Stimulated activated CD4-positive, alpha-beta T cell treated with anti-CD3 and anti-CD28 coated beads, TNF-alpha, amount 100 ng/mL, for 24 hours (primary cell): ENCODE data around the gene SLC16A7.
A peak's percentile ranks its signal among the peaks of the same experiment; 100 is the strongest.
"Not testable (repeated sequence)": the region's sequence is repeated elsewhere in the genome, so short reads cannot be mapped to it uniquely, and the experiment has no call there.

Experiments
- DNase-seq, 3 experiments: peaks; one replicate each; pipeline ENCODE4 v3.0.0-alpha.2; 2020; ENCODE audit warnings: low read depth in 3 of 3

The SLC16A7 gene

GRCh38 chr12:59595883-59596540 is at the start of gene SLC16A7:
Gene SLC16A7 (plus strand): TSS chr12:59596029. CDS start chr12:59704802, 108,773 bp downstream.
- peak; percentile 71 to 85 (median 76) for DNase-seq

- no peak for DNase-seq
Measured at GRCh38 chr12:59548930-59549329, 46.9 kb upstream of the SLC16A7 start.

GRCh38 chr12:59559696-59560095 is 36.1 kb upstream of the SLC16A7 start:
- no peak for DNase-seq

GRCh38 chr12:59570145-59570544 is 25.7 kb upstream of the SLC16A7 start:
- no peak for DNase-seq

GRCh38 chr12:59574406-59574805 is 21.4 kb upstream of the SLC16A7 start:
- no peak for DNase-seq

GRCh38 chr12:59575826-59576225 is 20.0 kb upstream of the SLC16A7 start:
- no peak for DNase-seq

- no peak for DNase-seq
Measured at GRCh38 chr12:59578254-59578653, 17.6 kb upstream of the SLC16A7 start.

GRCh38 chr12:59579631-59580030 is 16.2 kb upstream of the SLC16A7 start:
- DNase-seq = no peak

- DNase-seq = no peak
Measured at GRCh38 chr12:59580050-59580449, 15.8 kb upstream of the SLC16A7 start.

- no peak for DNase-seq
Measured at GRCh38 chr12:59583003-59583712, 12.7 kb upstream of the SLC16A7 start.

- no peak for DNase-seq
Measured at GRCh38 chr12:59587710-59588109, 8.1 kb upstream of the SLC16A7 start.

- no peak for DNase-seq
Measured at GRCh38 chr12:59593761-59594160, 2.1 kb upstream of the SLC16A7 start.

- DNase-seq = no peak
Measured at GRCh38 chr12:59594943-59595500, 807 bp upstream of the SLC16A7 start.

- no peak for DNase-seq
Measured at GRCh38 chr12:59595565-59595882, 305 bp upstream of the SLC16A7 start.

- DNase-seq = peak; percentile 43 to 63 (median 59)
Measured at GRCh38 chr12:59597385-59597781, 1.6 kb downstream of the SLC16A7 start.

GRCh38 chr12:59600171-59600570 is 4.3 kb downstream of the SLC16A7 start:
- DNase-seq = no peak

- DNase-seq = no peak
Measured at GRCh38 chr12:59603754-59604153, 7.9 kb downstream of the SLC16A7 start.

- not testable (repeated sequence) for DNase-seq
Measured at GRCh38 chr12:59612823-59613434, 17.1 kb downstream of the SLC16A7 start.

GRCh38 chr12:59615392-59616165 is 19.8 kb downstream of the SLC16A7 start:
- DNase-seq = no peak

- DNase-seq = no peak
Measured at GRCh38 chr12:59619461-59620240, 23.8 kb downstream of the SLC16A7 start.

GRCh38 chr12:59620326-59620725 is 24.5 kb downstream of the SLC16A7 start:
- no peak for DNase-seq
